Measurements from ENCODE around the gene NLGN4X. TPM values are rescaled to one million over a fixed set of nuclear protein-coding genes. Genes with fewer than 3 reads are reported as not detected.

Gene NLGN4X
- polyA plus RNA-seq, 1 donor from 2014 or later: 18.0 TPM

DNA sequence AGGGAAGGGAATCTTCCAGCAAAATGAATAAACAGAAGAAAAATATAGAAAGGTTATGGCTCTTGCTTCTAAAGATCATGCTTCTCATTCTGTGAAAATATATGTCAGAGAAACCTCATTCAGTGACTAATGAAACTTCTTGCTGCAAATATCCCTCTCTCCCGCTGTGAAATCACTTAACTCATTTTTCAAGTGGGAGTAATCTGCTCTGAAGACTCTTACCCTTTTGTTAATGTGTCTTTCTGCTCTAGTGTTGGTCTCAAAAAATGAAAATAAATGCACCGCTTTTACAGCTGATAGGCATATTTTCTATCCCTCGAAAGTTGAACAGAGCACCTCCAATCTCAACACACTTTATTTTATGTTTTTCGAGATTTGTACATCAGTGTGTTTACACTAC, 252.3 kb downstream of the NLGN4X start:
- no peak overlapping the region for H3K9ac ChIP-seq (ENCODE audit: low read length)
- H4K20me1 ChIP-seq (ENCODE audit: insufficient read depth): no peaks in the 10 kb centered on the region
- H3K4me3 ChIP-seq (ENCODE audit: low read length): no peak overlapping the region
- peak overlapping the region; percentile 59 for H3K27ac ChIP-seq (ENCODE audit: low read length)
- H3K9me3 ChIP-seq (ENCODE audit: low read length): no peaks in the 10 kb centered on the region
- no peak overlapping the region for H2AFZ ChIP-seq (ENCODE audit: low read depth, low read length)
- no peaks in the 10 kb centered on the region for H3K9me2 ChIP-seq (ENCODE audit: insufficient read depth, low read length)
- no peaks in the 10 kb centered on the region for H3K36me3 ChIP-seq (ENCODE audit: insufficient read depth, low read length)
- TF ChIP-seq RAD21 (conservative IDR thresholded peaks at IDR 0.05) (no peak), EP300 (conservative IDR thresholded peaks at IDR 0.05; ENCODE audit: poor library complexity, severe bottlenecking) (peak; percentile 64), POLR2AphosphoS5 (IDR thresholded peaks at IDR 0.05) (peak; percentile 70)
- TF ChIP-seq, protein P1, sequence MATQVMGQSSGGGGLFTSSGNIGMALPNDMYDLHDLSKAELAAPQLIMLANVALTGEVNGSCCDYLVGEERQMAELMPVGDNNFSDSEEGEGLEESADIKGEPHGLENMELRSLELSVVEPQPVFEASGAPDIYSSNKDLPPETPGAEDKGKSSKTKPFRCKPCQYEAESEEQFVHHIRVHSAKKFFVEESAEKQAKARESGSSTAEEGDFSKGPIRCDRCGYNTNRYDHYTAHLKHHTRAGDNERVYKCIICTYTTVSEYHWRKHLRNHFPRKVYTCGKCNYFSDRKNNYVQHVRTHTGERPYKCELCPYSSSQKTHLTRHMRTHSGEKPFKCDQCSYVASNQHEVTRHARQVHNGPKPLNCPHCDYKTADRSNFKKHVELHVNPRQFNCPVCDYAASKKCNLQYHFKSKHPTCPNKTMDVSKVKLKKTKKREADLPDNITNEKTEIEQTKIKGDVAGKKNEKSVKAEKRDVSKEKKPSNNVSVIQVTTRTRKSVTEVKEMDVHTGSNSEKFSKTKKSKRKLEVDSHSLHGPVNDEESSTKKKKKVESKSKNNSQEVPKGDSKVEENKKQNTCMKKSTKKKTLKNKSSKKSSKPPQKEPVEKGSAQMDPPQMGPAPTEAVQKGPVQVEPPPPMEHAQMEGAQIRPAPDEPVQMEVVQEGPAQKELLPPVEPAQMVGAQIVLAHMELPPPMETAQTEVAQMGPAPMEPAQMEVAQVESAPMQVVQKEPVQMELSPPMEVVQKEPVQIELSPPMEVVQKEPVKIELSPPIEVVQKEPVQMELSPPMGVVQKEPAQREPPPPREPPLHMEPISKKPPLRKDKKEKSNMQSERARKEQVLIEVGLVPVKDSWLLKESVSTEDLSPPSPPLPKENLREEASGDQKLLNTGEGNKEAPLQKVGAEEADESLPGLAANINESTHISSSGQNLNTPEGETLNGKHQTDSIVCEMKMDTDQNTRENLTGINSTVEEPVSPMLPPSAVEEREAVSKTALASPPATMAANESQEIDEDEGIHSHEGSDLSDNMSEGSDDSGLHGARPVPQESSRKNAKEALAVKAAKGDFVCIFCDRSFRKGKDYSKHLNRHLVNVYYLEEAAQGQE (IDR thresholded peaks at IDR 0.05; ENCODE audit: borderline replicate concordance): peak; percentile 29
- no peak overlapping the region for H3K4me2 ChIP-seq (ENCODE audit: low read length)
- H3K79me2 ChIP-seq (replicated peaks; ENCODE audit: insufficient read depth, low read length): no peaks in the 10 kb centered on the region
- no peaks in the 10 kb centered on the region for H3K27me3 ChIP-seq (ENCODE audit: insufficient read depth, low read depth, low read length)
- H3F3A ChIP-seq (ENCODE audit: insufficient read depth, low read length, poor library complexity, severe bottlenecking): no peaks in the 10 kb centered on the region

DNA sequence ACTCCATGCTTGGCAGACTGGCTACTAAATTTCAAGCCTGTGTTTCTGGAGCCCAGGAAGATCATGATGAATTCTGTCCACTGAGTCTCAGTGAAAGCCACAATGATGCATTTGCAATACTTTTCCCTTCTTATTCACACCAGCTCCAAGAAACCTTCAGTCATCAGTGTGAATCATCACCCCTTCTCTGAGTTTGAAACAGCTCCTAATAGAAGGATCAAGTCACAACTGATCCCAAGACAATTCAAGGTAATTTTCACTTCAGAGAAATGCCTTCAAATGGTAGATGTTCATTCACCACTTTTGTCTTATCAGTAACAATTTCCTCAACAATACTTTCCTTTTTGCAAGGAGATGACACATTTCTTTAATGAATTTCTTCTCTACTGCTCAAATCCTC, 257.4 kb downstream of the NLGN4X start:
- H3K36me3 ChIP-seq (ENCODE audit: insufficient read depth, low read length): no peaks in the 10 kb centered on the region
- H3F3A ChIP-seq (ENCODE audit: insufficient read depth, low read length, poor library complexity, severe bottlenecking): no peaks in the 10 kb centered on the region
- no peaks in the 10 kb centered on the region for H3K27me3 ChIP-seq (ENCODE audit: insufficient read depth, low read depth, low read length)
- H3K4me2 ChIP-seq (ENCODE audit: low read length): no peak overlapping the region
- no peaks in the 10 kb centered on the region for H4K20me1 ChIP-seq (ENCODE audit: insufficient read depth)
- H3K27ac ChIP-seq (ENCODE audit: low read length): peak overlapping the region; percentile 62
- no peak overlapping the region for H3K4me3 ChIP-seq (ENCODE audit: low read length)
- H3K9me2 ChIP-seq (ENCODE audit: insufficient read depth, low read length): no peaks in the 10 kb centered on the region
- no peak overlapping the region for H2AFZ ChIP-seq (ENCODE audit: low read depth, low read length)
- TF ChIP-seq SMC3 (conservative IDR thresholded peaks at IDR 0.05; ENCODE audit: poor library complexity) (no peak), TAF1 (IDR thresholded peaks at IDR 0.05; ENCODE audit: low read depth) (no peak), MXI1 (conservative IDR thresholded peaks at IDR 0.05; ENCODE audit: poor library complexity, severe bottlenecking) (no peak), POLR2AphosphoS5 (IDR thresholded peaks at IDR 0.05) (peak; percentile 48), EP300 (conservative IDR thresholded peaks at IDR 0.05; ENCODE audit: poor library complexity, severe bottlenecking) (peak; percentile 79), RAD21 (conservative IDR thresholded peaks at IDR 0.05) (no peak), EZH2 (IDR thresholded peaks at IDR 0.05; ENCODE audit: borderline replicate concordance, insufficient read depth, low read length, poor library complexity, severe bottlenecking) (no peak)
- TF ChIP-seq, protein P1 (IDR thresholded peaks at IDR 0.05; ENCODE audit: borderline replicate concordance): peak; percentile 63
- TF ChIP-seq, protein P2, sequence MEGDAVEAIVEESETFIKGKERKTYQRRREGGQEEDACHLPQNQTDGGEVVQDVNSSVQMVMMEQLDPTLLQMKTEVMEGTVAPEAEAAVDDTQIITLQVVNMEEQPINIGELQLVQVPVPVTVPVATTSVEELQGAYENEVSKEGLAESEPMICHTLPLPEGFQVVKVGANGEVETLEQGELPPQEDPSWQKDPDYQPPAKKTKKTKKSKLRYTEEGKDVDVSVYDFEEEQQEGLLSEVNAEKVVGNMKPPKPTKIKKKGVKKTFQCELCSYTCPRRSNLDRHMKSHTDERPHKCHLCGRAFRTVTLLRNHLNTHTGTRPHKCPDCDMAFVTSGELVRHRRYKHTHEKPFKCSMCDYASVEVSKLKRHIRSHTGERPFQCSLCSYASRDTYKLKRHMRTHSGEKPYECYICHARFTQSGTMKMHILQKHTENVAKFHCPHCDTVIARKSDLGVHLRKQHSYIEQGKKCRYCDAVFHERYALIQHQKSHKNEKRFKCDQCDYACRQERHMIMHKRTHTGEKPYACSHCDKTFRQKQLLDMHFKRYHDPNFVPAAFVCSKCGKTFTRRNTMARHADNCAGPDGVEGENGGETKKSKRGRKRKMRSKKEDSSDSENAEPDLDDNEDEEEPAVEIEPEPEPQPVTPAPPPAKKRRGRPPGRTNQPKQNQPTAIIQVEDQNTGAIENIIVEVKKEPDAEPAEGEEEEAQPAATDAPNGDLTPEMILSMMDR (IDR thresholded peaks at IDR 0.05; ENCODE audit: poor library complexity, severe bottlenecking): no peak
- H3K9me3 ChIP-seq (ENCODE audit: low read length): no peaks in the 10 kb centered on the region
- no peak overlapping the region for H3K9ac ChIP-seq (ENCODE audit: low read length)
- H3K79me2 ChIP-seq (replicated peaks; ENCODE audit: insufficient read depth, low read length): no peaks in the 10 kb centered on the region
